SU-DHL-6 (cell line): ENCODE results near the gene CEBPB.

Experiments
- H2AFZ ChIP-seq: fragments of 200-600 bp; sonication (generic); 2 replicates; pipeline ENCODE4 v1.6.1; 2014; ENCODE audit warnings: low read depth, mild to moderate bottlenecking, moderate library complexity, mixed read lengths, antibody characterized with exemption, low read length; ENCODE audit not compliant: severe bottlenecking
- H3F3A ChIP-seq: fragments of 200-600 bp; shearing (Covaris generic); 2 replicates; pipeline ENCODE4 v1.6.0; 2016; ENCODE audit warnings: antibody characterized with exemption, mild to moderate bottlenecking; ENCODE audit not compliant: insufficient read depth
- H3K27ac ChIP-seq: fragments of 200-600 bp; sonication (generic); 2 replicates; pipeline ENCODE4 v1.5.1; 2016; ENCODE audit warnings: low read depth, mild to moderate bottlenecking, low read length, moderate library complexity, mixed read lengths
- H3K27me3 ChIP-seq: fragments of 200-600 bp; sonication (generic), shearing (Covaris generic); 2 replicates; pipeline ENCODE4 v1.6.0; 2014; ENCODE audit warnings: mild to moderate bottlenecking, low read length
- H3K36me3 ChIP-seq: fragments of 200-600 bp; sonication (generic); 2 replicates; pipeline ENCODE4 v1.6.1; 2014; ENCODE audit warnings: mild to moderate bottlenecking, low read length, mixed read lengths
- H3K4me2 ChIP-seq: fragments of 300-600, 200-600 bp; shearing (Covaris generic), sonication (generic); 2 replicates; pipeline ENCODE4 v1.6.0; 2014; ENCODE audit warnings: low read length, low read depth, mild to moderate bottlenecking; ENCODE audit not compliant: poor library complexity, severe bottlenecking
- H3K4me3 ChIP-seq: fragments of 200-600 bp; sonication (generic); 2 replicates; pipeline ENCODE4 v1.5.1; 2014; ENCODE audit warnings: antibody characterized with exemption, low read length, mild to moderate bottlenecking, mixed read lengths; ENCODE audit not compliant: insufficient read depth, poor library complexity, severe bottlenecking
- H3K79me2 ChIP-seq: fragments of 200-600 bp; sonication (generic); 2 replicates; pipeline ENCODE4 v1.6.1; 2014; ENCODE audit warnings: mild to moderate bottlenecking, low read length, moderate library complexity; ENCODE audit not compliant: insufficient read depth
- H3K9ac ChIP-seq: fragments of 200-600 bp; sonication (generic); 2 replicates; pipeline ENCODE4 v1.7.0; 2014; ENCODE audit warnings: mild to moderate bottlenecking, low read length
- H3K9me2 ChIP-seq: fragments of 200-600 bp; sonication (generic); replicated peaks from 2 replicates; pipeline ENCODE4 v1.6.1; 2014; ENCODE audit warnings: low read length; ENCODE audit not compliant: insufficient read depth
- H3K9me3 ChIP-seq: fragments of 200-600 bp; sonication (generic); 2 replicates; pipeline ENCODE4 v1.6.1; 2014; ENCODE audit warnings: low read length, mixed read lengths; ENCODE audit not compliant: insufficient read depth
- H4K20me1 ChIP-seq: fragments of 200-600 bp; sonication (generic); 2 replicates; pipeline ENCODE4 v1.6.1; 2014; ENCODE audit warnings: low read depth, mild to moderate bottlenecking, antibody characterized with exemption, low read length, moderate library complexity, mixed read lengths
- EZH2phosphoT487 ChIP-seq: fragments of 200-600 bp; sonication (generic), shearing (Covaris generic); conservative IDR thresholded peaks from 2 replicates; pipeline ENCODE4 v1.6.1; 2018; ENCODE audit warnings: mild to moderate bottlenecking, antibody characterized with exemption, low read length, moderate library complexity, mixed read lengths
- TF ChIP-seq, protein P1 (sequence below): fragments of 200-600 bp; sonication (generic); IDR thresholded peaks from one replicate; pipeline ENCODE4 v1.5.1; 2017; ENCODE audit warnings: antibody characterized with exemption, mild to moderate bottlenecking, low read length, moderate library complexity; ENCODE audit not compliant: insufficient read depth, poor library complexity, severe bottlenecking

Gene CEBPB

DNA sequence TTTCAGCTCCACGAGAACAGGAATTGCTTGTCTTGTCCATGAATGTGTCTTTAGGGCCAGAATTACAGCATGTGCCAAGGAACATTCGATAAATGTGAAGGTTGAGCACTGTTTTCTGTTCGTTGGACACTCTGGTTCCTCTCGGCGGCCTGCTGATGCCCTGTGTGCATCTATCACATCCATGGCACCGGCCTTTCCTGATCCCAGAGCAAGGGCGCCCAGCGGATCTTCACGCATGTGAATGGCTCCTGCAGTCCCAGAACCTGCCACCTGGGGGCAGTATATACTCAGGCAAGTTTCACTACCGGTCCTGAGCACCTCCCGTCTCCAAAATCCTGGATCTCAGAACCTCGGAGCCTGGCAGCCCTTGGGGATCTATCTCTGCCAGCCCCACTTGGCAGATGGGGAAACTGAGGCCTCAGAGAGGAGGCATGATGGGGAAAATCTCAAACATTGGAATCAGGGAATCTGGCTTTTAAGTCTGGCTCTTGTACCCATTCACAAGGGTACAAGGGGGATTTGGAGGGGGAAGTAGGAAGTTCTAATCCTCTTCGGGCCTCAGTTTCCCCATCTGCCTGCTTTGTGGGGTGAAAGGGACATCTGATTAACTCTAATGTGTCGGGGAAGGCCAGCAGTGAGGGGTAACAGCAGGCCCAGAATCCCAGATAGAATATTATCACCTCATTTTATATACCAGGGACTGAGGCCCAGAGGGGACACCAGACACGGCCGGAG lies 4.3 kb upstream of the CEBPB start:
- H3K79me2 ChIP-seq: no peaks in the 10 kb centered on the region
- no peaks in the 10 kb centered on the region for H3K27me3 ChIP-seq
- no peaks in the 10 kb centered on the region for H3K9me2 ChIP-seq
- no peaks in the 10 kb centered on the region for H3F3A ChIP-seq
- H4K20me1 ChIP-seq: no peaks in the 10 kb centered on the region
- no peak overlapping the region for H3K9ac ChIP-seq
- no peaks in the 10 kb centered on the region for H3K9me3 ChIP-seq
- no peak overlapping the region for H3K27ac ChIP-seq
- no peak overlapping the region for H2AFZ ChIP-seq
- H3K4me2 ChIP-seq: no peak overlapping the region
- H3K4me3 ChIP-seq: no peak overlapping the region
- H3K36me3 ChIP-seq: no peaks in the 10 kb centered on the region
- TF ChIP-seq, protein P1, sequence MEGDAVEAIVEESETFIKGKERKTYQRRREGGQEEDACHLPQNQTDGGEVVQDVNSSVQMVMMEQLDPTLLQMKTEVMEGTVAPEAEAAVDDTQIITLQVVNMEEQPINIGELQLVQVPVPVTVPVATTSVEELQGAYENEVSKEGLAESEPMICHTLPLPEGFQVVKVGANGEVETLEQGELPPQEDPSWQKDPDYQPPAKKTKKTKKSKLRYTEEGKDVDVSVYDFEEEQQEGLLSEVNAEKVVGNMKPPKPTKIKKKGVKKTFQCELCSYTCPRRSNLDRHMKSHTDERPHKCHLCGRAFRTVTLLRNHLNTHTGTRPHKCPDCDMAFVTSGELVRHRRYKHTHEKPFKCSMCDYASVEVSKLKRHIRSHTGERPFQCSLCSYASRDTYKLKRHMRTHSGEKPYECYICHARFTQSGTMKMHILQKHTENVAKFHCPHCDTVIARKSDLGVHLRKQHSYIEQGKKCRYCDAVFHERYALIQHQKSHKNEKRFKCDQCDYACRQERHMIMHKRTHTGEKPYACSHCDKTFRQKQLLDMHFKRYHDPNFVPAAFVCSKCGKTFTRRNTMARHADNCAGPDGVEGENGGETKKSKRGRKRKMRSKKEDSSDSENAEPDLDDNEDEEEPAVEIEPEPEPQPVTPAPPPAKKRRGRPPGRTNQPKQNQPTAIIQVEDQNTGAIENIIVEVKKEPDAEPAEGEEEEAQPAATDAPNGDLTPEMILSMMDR: peak; percentile 93
- TF ChIP-seq EZH2phosphoT487: no peak

DNA sequence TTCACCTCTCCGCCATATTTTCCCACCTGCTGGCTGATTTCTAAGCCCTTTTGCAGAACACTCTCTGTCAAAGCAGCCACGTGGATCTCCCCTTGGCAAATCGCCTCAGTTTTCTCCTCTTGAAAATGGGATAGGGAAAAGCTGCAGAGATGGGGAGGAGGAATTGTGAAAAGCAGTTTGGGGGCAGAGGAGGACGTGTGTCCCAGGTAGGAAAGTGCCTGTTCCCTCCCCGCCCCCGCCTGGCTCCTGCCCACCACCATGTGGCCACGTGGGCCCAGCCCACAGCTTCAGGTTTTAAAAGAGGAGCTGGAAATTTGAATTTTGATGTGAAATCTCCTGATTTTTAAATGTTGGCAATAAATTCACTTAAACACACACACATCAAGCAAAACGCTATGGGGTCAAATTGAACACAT lies 3.6 kb upstream of the CEBPB start:
- Histone ChIP-seq H3K9me2 (no peaks in the 10 kb centered on the region), H2AFZ (no peak overlapping the region), H3K9ac (no peak overlapping the region), H3K9me3 (no peaks in the 10 kb centered on the region), H3K27me3 (no peaks in the 10 kb centered on the region), H3K79me2 (no peaks in the 10 kb centered on the region), H3K4me2 (no peak overlapping the region), H3F3A (no peaks in the 10 kb centered on the region; the same call in 1 of the 2 replicates), H3K4me3 (no peak overlapping the region), H3K27ac (no peak overlapping the region), H4K20me1 (no peaks in the 10 kb centered on the region), H3K36me3 (no peaks in the 10 kb centered on the region)
- no peak for TF ChIP-seq EZH2phosphoT487
- TF ChIP-seq, protein P1: no peak

DNA sequence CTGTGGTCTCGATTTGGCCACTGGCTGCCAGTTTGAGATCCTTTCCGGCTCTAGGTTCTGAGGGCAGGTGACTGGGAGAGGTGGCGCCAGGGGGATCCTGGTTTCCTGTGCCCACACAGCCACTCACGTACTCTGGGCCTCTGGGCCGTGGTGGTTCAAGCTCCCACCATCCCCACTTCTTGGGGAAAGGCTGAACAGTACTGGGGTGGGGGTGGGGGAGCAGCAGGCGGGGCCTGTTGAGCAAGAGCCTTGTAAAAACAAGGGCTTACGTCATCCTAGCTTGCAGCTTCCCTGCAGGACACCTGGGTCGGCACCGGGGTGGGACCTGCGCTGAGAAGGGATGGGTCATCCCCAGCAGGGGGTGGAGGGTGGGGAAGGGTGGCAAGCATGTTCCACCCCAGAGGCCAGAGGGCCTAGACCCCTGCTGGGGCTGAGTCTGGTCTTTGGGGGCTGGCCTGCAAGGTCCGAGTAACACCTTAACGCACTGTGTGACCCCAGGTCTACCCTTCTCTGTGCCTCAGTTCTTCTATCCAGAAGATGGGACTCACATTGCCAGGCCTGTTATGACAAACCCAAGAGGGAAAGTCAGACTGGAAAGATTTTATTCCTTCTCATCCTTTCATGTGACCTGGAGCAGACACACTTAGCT lies 3.1 kb upstream of the CEBPB start:
- H3K27ac ChIP-seq: no peak overlapping the region
- no peaks in the 10 kb centered on the region for H3K9me2 ChIP-seq
- no peak overlapping the region for H3K4me2 ChIP-seq
- no peaks in the 10 kb centered on the region for H4K20me1 ChIP-seq
- H3K27me3 ChIP-seq: no peaks in the 10 kb centered on the region
- peaks cover 2% of the 10 kb centered on the region for H3K79me2 ChIP-seq
- no peak for TF ChIP-seq EZH2phosphoT487
- TF ChIP-seq, protein P1: no peak
- H3F3A ChIP-seq: peaks cover 4% of the 10 kb centered on the region
- no peak overlapping the region for H3K4me3 ChIP-seq
- H3K9me3 ChIP-seq: no peaks in the 10 kb centered on the region
- no peak overlapping the region for H3K9ac ChIP-seq
- H2AFZ ChIP-seq: no peak overlapping the region
- no peaks in the 10 kb centered on the region for H3K36me3 ChIP-seq
